Type B pancreatic cell (in vitro differentiated cells): Measurements from ENCODE around the gene G2E3. TPM values are rescaled to one million over a fixed set of nuclear protein-coding genes. Genes with fewer than 3 reads are reported as not detected.
"Not testable (repeated sequence)": the region's sequence is repeated elsewhere in the genome, so short reads cannot be mapped to it uniquely, and the experiment has no call there.

Source experiments
- DNase-seq: peaks from one replicate; pipeline ENCODE4 v3.0.0; 2021; ENCODE audit warnings: mixed read lengths; ENCODE audit not compliant: unreplicated experiment; ENCODE audit errors: extremely low spot score
- H3K27ac Mint-ChIP-seq: 2 replicates; pipeline ENCODE4 v1.8.0; 2021; ENCODE audit warnings: mild to moderate bottlenecking, mixed read lengths
- H3K27me3 Mint-ChIP-seq: 2 replicates; pipeline ENCODE4 v1.8.0; 2021; ENCODE audit warnings: mixed read lengths
- H3K36me3 Mint-ChIP-seq: 2 replicates; pipeline ENCODE4 v1.8.0; 2021; ENCODE audit warnings: mixed read lengths
- H3K4me1 Mint-ChIP-seq: one replicate; pipeline ENCODE4 v1.8.0; 2021; ENCODE audit warnings: mixed read lengths; ENCODE audit not compliant: unreplicated experiment
- H3K4me3 Mint-ChIP-seq: 2 replicates; pipeline ENCODE4 v1.8.0; 2021; ENCODE audit warnings: mild to moderate bottlenecking, mixed read lengths
- H3K9me3 Mint-ChIP-seq: 2 replicates; pipeline ENCODE4 v1.8.0; 2021; ENCODE audit warnings: mixed read lengths
- CTCF ChIP-seq: fragments of 200-600 bp; sonication (generic); conservative IDR thresholded peaks from 2 replicates; pipeline ENCODE4 v1.5.0; 2021; ENCODE audit warnings: antibody characterized with exemption, mild to moderate bottlenecking
- total RNA-seq: library from RNA; stranded (reverse); gene quantifications from 2 replicates; pipeline ENCODE4 v1.2.1, GENCODE V29; 2021; ENCODE audit warnings: low replicate concordance

Gene G2E3
- total RNA-seq, 1 donor from 2014 or later, result 39.5 TPM

DNA sequence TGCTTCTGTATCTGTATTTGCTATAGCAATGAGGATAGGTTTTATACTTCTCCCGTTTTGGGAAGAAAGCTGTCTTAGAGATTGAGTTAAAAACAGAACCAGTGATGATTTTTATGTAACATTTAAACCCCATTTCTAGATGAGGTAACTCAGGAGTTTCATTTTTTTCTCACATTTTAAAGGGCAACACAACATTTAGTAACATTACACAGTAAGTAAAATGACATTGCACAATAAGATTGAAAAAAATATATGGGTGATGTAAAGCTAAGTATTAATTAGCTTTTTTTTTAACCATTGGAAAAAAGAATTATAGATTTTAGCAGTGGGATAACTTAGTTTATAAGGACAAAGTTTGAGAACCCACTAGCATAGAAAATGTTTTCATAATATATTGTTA, 38.0 kb downstream of the G2E3 start:
- Mint-ChIP-seq H3K9me3 (no peaks in the 10 kb centered on the region), H3K36me3 (peaks cover 15% of the 10 kb centered on the region), H3K27me3 (no peaks in the 10 kb centered on the region), H3K4me1 (no peaks in the 10 kb centered on the region), H3K4me3 (no peak overlapping the region), H3K27ac (no peak overlapping the region)
- DNase-seq, result no peak
- no peak for TF ChIP-seq CTCF

DNA sequence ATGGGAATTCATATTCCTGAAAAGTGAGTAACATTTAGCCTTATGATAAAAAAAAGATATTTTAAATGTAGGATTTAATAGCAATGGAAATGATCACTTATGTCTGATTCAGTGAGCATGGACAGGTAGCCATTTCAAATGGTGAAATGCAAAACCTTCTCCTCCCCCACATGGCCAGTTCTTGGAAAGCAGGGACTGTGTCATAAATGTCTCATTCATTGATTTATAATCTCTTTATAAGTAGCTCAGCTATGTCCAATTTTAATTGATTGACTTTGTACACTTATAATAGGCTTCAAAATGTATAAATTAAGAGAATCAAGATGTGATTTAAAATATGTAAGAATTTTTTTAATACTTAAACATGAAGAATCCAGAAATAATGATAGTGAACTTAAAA, 38.5 kb downstream of the G2E3 start:
- no peak for DNase-seq
- Mint-ChIP-seq H3K4me3 (no peak overlapping the region), H3K27me3 (no peaks in the 10 kb centered on the region), H3K36me3 (peaks cover 14% of the 10 kb centered on the region), H3K4me1 (no peaks in the 10 kb centered on the region), H3K27ac (no peak overlapping the region), H3K9me3 (no peaks in the 10 kb centered on the region)
- TF ChIP-seq CTCF, result no peak

GRCh38 chr14:30600922-30601918, 42.3 kb downstream of the G2E3 start:
- Mint-ChIP-seq H3K4me1 (no peaks in the 10 kb centered on the region), H3K4me3 (no peak overlapping the region), H3K36me3 (peaks cover 17% of the 10 kb centered on the region), H3K27ac (no peak overlapping the region), H3K9me3 (no peaks in the 10 kb centered on the region), H3K27me3 (no peaks in the 10 kb centered on the region)
- no peak for DNase-seq
- TF ChIP-seq CTCF, result no peak

DNA sequence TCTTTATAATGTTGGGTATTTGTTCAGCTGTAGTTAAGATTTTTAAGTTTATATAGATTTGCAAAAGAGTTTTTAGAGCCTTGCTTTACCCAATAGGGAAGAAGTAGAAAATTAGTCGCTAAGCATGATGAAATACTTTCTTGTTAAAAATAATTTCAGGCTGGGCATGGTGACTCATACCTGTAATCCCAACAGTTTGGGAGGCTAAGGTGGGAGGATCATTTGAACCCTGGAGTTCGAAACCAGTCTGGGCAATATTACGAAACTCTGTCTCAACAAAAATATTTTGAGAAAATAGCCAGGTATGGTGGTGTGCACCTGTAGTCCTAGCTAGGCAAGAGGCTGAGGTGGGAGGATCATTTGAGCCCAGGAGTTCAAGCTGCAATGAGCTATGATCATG, 44.4 kb downstream of the G2E3 start:
- no peak for TF ChIP-seq CTCF
- Mint-ChIP-seq H3K4me1 (no peaks in the 10 kb centered on the region), H3K27ac (no peak overlapping the region), H3K36me3 (peaks cover 17% of the 10 kb centered on the region), H3K9me3 (no peaks in the 10 kb centered on the region), H3K27me3 (no peaks in the 10 kb centered on the region), H3K4me3 (no peak overlapping the region)
- DNase-seq, result no peak

DNA sequence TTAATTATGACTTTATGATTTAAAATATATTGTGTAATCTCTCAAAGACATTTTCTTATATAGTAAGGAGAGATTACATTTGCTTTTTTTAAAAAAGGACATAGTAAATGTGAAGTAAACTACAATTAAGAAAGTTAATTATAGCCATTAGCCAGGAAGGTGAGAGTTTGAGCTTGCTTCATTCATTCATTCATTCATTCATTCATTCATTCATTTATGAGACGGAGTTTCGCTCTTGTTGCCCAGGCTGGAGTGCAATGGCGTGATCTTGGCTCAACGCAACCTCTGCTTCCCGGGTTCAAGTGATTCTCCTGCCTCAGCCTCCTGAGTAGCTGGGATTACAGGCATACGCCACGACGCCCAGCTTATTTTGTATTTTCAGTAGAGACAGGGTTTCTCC, 45.7 kb downstream of the G2E3 start:
- DNase-seq, H3K4me1 Mint-ChIP-seq, H3K4me3 Mint-ChIP-seq, H3K27ac Mint-ChIP-seq, H3K27me3 Mint-ChIP-seq, H3K9me3 Mint-ChIP-seq: not testable (repeated sequence)
- H3K36me3 Mint-ChIP-seq, result peaks cover 20% of the 10 kb centered on the region

DNA sequence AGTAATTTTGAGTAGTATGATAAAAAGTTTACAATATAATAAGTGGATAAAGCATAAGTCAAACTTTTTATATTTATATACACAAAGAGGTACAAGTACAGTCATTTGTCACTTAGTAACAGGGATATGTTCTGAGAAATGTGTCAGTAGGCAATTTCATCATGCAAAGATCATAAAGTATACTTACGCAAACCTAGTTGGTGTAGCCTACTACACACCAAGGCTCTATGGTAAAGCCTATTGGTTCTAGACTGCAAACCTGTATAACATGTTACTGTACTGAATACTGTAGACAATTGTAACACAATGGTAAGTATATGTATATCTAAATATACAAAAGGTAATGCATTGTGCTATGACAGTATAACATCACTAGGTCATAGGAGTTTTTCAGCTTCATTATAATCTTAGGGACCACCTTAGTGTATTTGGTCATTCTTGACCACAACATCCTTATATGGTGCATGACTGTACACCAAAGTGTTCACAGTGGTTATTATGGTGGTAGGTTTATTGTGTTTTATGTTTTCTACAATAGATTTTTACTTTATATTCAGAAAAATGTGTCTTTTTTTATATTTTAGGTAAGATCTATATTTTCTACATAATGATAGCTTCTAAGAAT, 48.3 kb downstream of the G2E3 start:
- peaks cover 7% of the 10 kb centered on the region for H3K4me1 Mint-ChIP-seq
- no peaks in the 10 kb centered on the region for H3K9me3 Mint-ChIP-seq
- no peak for DNase-seq
- H3K27me3 Mint-ChIP-seq, result no peaks in the 10 kb centered on the region
- H3K27ac Mint-ChIP-seq, result no peak overlapping the region
- TF ChIP-seq CTCF, result no peak
- H3K4me3 Mint-ChIP-seq, result no peak overlapping the region
- H3K36me3 Mint-ChIP-seq, result peaks cover 12% of the 10 kb centered on the region
